Measurements from ENCODE around the gene DDX3X.

GRCh38 chrX:41314204-41314603 is 19.8 kb upstream of the DDX3X start:
- TF ChIP-seq PBX3 (IDR thresholded peaks at IDR 0.05): no peak
- TF ChIP-seq RAD21 (IDR thresholded peaks at IDR 0.05; ENCODE audit: low read length): no peak
- no peak for TF ChIP-seq CTCF (IDR thresholded peaks at IDR 0.05)
